ENCODE results near the gene RAB14.

Gene RAB14

GRCh38 chr9:121237916-121238315, 36.2 kb upstream of the RAB14 start:
- H4K20me1 ChIP-seq: no peaks in the 10 kb centered on the region
- H3K27me3 ChIP-seq: no peaks in the 10 kb centered on the region
- H3K4me2 ChIP-seq: no peak overlapping the region
- H3K4me3 ChIP-seq: no peak overlapping the region
- 0 out of 22 replicates have a peak, but pooled peaks cover 0 to 4% (median 0%) of the 10 kb centered on the region in 11 experiments for H3K9me3 ChIP-seq (replicated peaks in 1 of 11)
- no peak overlapping the region for H3K9ac ChIP-seq
- H3K36me3 ChIP-seq: no peaks in the 10 kb centered on the region; a peak in 1 of 22 replicates
- TF ChIP-seq Cebpa-rat (IDR thresholded peaks at IDR 0.05): no peak
- peaks cover 16 to 28% (median 22%) of the 10 kb centered on the region in 10 experiments for H3K4me1 ChIP-seq
- no peak overlapping the region for H3K27ac ChIP-seq

GRCh38 chr9:121235512-121235911, 33.8 kb upstream of the RAB14 start:
- H3K36me3 ChIP-seq: no peaks in the 10 kb centered on the region; a peak in 1 of 22 replicates
- H3K27me3 ChIP-seq: no peaks in the 10 kb centered on the region
- H3K4me3 ChIP-seq: no peak overlapping the region
- H3K9ac ChIP-seq: no peak overlapping the region
- no peak overlapping the region for H3K4me2 ChIP-seq
- H3K9me3 ChIP-seq (replicated peaks in 1 of 11): no peaks in the 10 kb centered on the region
- H4K20me1 ChIP-seq: no peaks in the 10 kb centered on the region
- H3K27ac ChIP-seq: no peak overlapping the region
- peaks cover 26 to 42% (median 36%) of the 10 kb centered on the region in 10 experiments for H3K4me1 ChIP-seq
- no peak for TF ChIP-seq Cebpa-rat (IDR thresholded peaks at IDR 0.05)

- Histone ChIP-seq H3K4me2 (peak overlapping the region in 10 of 11 experiments; percentile 56 to 75 (median 70); a peak in 16 of 22 replicates), H3K4me3 (no peak overlapping the region), H3K9ac (no peak overlapping the region), H3K4me1 (peaks cover 26 to 42% (median 36%) of the 10 kb centered on the region in 10 experiments), H3K27ac (peak overlapping the region in 4 of 11 experiments; percentile 22 to 43 (median 30); a peak in 2 of 22 replicates), H3K9me3 (replicated peaks in 1 of 11) (no peaks in the 10 kb centered on the region), H3K27me3 (no peaks in the 10 kb centered on the region), H4K20me1 (no peaks in the 10 kb centered on the region), H3K36me3 (no peaks in the 10 kb centered on the region; a peak in 1 of 22 replicates)
- no peak for TF ChIP-seq Cebpa-rat (IDR thresholded peaks at IDR 0.05)
Measured at GRCh38 chr9:121234832-121235161, 33.1 kb upstream of the RAB14 start.

- Histone ChIP-seq H3K27ac (peak overlapping the region in 5 of 11 experiments; percentile 22 to 43 (median 34); a peak in 6 of 22 replicates), H3K4me3 (no peak overlapping the region), H3K27me3 (no peaks in the 10 kb centered on the region), H3K4me2 (peak overlapping the region; percentile 56 to 75 (median 70)), H3K9ac (no peak overlapping the region), H3K4me1 (peaks cover 26 to 42% (median 36%) of the 10 kb centered on the region in 10 experiments), H3K36me3 (no peaks in the 10 kb centered on the region; a peak in 1 of 22 replicates), H3K9me3 (replicated peaks in 1 of 11) (no peaks in the 10 kb centered on the region), H4K20me1 (no peaks in the 10 kb centered on the region)
- TF ChIP-seq Cebpa-rat (IDR thresholded peaks at IDR 0.05): peak in 1 of 11 experiments; percentile 29; a peak in 1 of 22 replicates
Measured at GRCh38 chr9:121233906-121234831, 32.5 kb upstream of the RAB14 start.

GRCh38 chr9:121232251-121232650, 30.6 kb upstream of the RAB14 start:
- Histone ChIP-seq H3K4me2 (peak overlapping the region; percentile 34 to 75 (median 70); a peak in 21 of 22 replicates), H3K36me3 (no peaks in the 10 kb centered on the region; a peak in 1 of 22 replicates), H3K4me1 (peaks cover 26 to 41% (median 35%) of the 10 kb centered on the region in 10 experiments), H3K27ac (peak overlapping the region in 4 of 11 experiments; percentile 33 to 57 (median 36); a peak in 4 of 22 replicates), H3K27me3 (no peaks in the 10 kb centered on the region), H3K4me3 (no peak overlapping the region), H4K20me1 (no peaks in the 10 kb centered on the region), H3K9me3 (replicated peaks in 1 of 11) (no peaks in the 10 kb centered on the region), H3K9ac (no peak overlapping the region)
- no peak for TF ChIP-seq Cebpa-rat (IDR thresholded peaks at IDR 0.05)

- TF ChIP-seq Cebpa-rat (IDR thresholded peaks at IDR 0.05): no peak
- Histone ChIP-seq H3K4me2 (0 out of 22 replicates have a peak overlapping the region, but pooled peaks of 1 of the 11 experiments have one; percentile 3), H3K27ac (no peak overlapping the region), H4K20me1 (no peaks in the 10 kb centered on the region), H3K9ac (no peak overlapping the region), H3K4me1 (peaks cover 26 to 41% (median 34%) of the 10 kb centered on the region in 10 experiments), H3K27me3 (no peaks in the 10 kb centered on the region), H3K9me3 (replicated peaks in 1 of 11) (no peaks in the 10 kb centered on the region), H3K36me3 (no peaks in the 10 kb centered on the region), H3K4me3 (no peak overlapping the region)
Measured at GRCh38 chr9:121230256-121230655, 28.6 kb upstream of the RAB14 start.

GRCh38 chr9:121227862-121228261, 26.2 kb upstream of the RAB14 start:
- H4K20me1 ChIP-seq: no peaks in the 10 kb centered on the region
- no peaks in the 10 kb centered on the region for H3K36me3 ChIP-seq
- TF ChIP-seq Cebpa-rat (IDR thresholded peaks at IDR 0.05): no peak
- no peak overlapping the region for H3K4me2 ChIP-seq
- peaks cover 8 to 20% (median 13%) of the 10 kb centered on the region in 10 experiments for H3K4me1 ChIP-seq
- H3K4me3 ChIP-seq: no peak overlapping the region
- H3K27ac ChIP-seq: no peak overlapping the region
- no peaks in the 10 kb centered on the region for H3K9me3 ChIP-seq (replicated peaks in 1 of 11)
- no peaks in the 10 kb centered on the region for H3K27me3 ChIP-seq
- H3K9ac ChIP-seq: no peak overlapping the region

- Histone ChIP-seq H4K20me1 (no peaks in the 10 kb centered on the region), H3K9me3 (replicated peaks in 1 of 11) (no peaks in the 10 kb centered on the region), H3K9ac (no peak overlapping the region), H3K4me3 (no peak overlapping the region), H3K4me1 (peaks cover 0 to 14% (median 0%) of the 10 kb centered on the region in 10 experiments; a peak in 4 of 20 replicates), H3K4me2 (no peak overlapping the region), H3K36me3 (no peaks in the 10 kb centered on the region), H3K27me3 (no peaks in the 10 kb centered on the region), H3K27ac (no peak overlapping the region)
- no peak for TF ChIP-seq Cebpa-rat (IDR thresholded peaks at IDR 0.05)
Measured at GRCh38 chr9:121226175-121226574, 24.5 kb upstream of the RAB14 start.

- no peak overlapping the region for H3K27ac ChIP-seq
- H3K4me3 ChIP-seq: no peak overlapping the region
- H3K27me3 ChIP-seq: no peaks in the 10 kb centered on the region
- peaks cover 0 to 22% (median 0%) of the 10 kb centered on the region in 10 experiments; a peak in 4 of 20 replicates for H3K4me1 ChIP-seq
- no peak overlapping the region for H3K4me2 ChIP-seq
- no peaks in the 10 kb centered on the region for H4K20me1 ChIP-seq
- no peak for TF ChIP-seq Cebpa-rat (IDR thresholded peaks at IDR 0.05)
- H3K36me3 ChIP-seq: no peaks in the 10 kb centered on the region
- no peak overlapping the region for H3K9ac ChIP-seq
- H3K9me3 ChIP-seq (replicated peaks in 1 of 11): no peaks in the 10 kb centered on the region
Measured at GRCh38 chr9:121225240-121225639, 23.6 kb upstream of the RAB14 start.
